GM12878 (cell line): ENCODE data around the gene ATAD3A.

Experiments
- CTCF ChIP-seq, 3 experiments: IDR thresholded peaks in 2 of 3; conservative IDR thresholded peaks in 1 of 3; 2 replicates each; pipeline ENCODE4 v1.5.1; 2011; ENCODE audit warnings: low read depth in 3 of 3, low read length in 3 of 3, mild to moderate bottlenecking in 3 of 3, control low read depth in 2 of 3, moderate library complexity in 2 of 3, inconsistent platforms in 1 of 3, mixed read lengths in 1 of 3; ENCODE audit not compliant: control insufficient read depth in 2 of 3, insufficient read depth in 1 of 3; ENCODE audit errors: extremely low read depth in 1 of 3
- PKNOX1 ChIP-seq: fragments of 450-650 bp; IDR thresholded peaks from 2 replicates; pipeline ENCODE4 v1.6.1; 2016; ENCODE audit warnings: mild to moderate bottlenecking
- POLR2A ChIP-seq: IDR thresholded peaks from 2 replicates; pipeline ENCODE4 v1.6.1; 2011; ENCODE audit warnings: low read depth, mild to moderate bottlenecking, low read length
- RB1 ChIP-seq: fragments of 450-650 bp; formaldehyde crosslinking; IDR thresholded peaks from 2 replicates; pipeline ENCODE4 v1.6.1; 2017; ENCODE audit warnings: mild to moderate bottlenecking, borderline replicate concordance
- TCF3 ChIP-seq: IDR thresholded peaks from 2 replicates; pipeline ENCODE4 v1.6.1; 2012; ENCODE audit warnings: low read depth, mild to moderate bottlenecking, low read length, borderline replicate concordance; ENCODE audit not compliant: insufficient read depth

GRCh38 chr1:1578371-1578940 is 66.5 kb downstream of the ATAD3A start:
- no peak for TF ChIP-seq RB1
- TF ChIP-seq TCF3 = no peak
- TF ChIP-seq POLR2A = no peak
- no peak for TF ChIP-seq CTCF (IDR thresholded peaks at IDR 0.05 in 2 of 3, conservative IDR thresholded peaks at IDR 0.05 in 1 of 3; ENCODE audit: control insufficient read depth in 2 of 3, extremely low read depth in 1 of 3, insufficient read depth in 1 of 3, low read depth in 3 of 3, low read length in 3 of 3)
- TF ChIP-seq PKNOX1 = no peak
